A549 (cell line): ENCODE measurements around the gene CLEC10A. TPM values are rescaled to one million over a fixed set of nuclear protein-coding genes. Genes with fewer than 3 reads are reported as not detected.

Experiments used
- ATAC-seq, 2 experiments: fragments of 200-7000 bp in 1 of 2; fragments of >200 bp in 1 of 2; cut with Nextera tagmentation in 1 of 2; cut with Tn5 transposase in 1 of 2; 3 replicates each; pipeline versions ENCODE4 v1.8.0 to v1.9.1; 2018 to 2020; ENCODE audit warnings: mild to moderate bottlenecking in 1 of 2, moderate library complexity in 1 of 2
- CTCF ChIA-PET: fragments of 300-600 bp; sonication (Branson Sonifier 250); formaldehyde crosslinking; extraction: SDS; loops from one replicate; lab custom pipeline; 2021; ENCODE audit warnings: antibody characterized with exemption, inconsistent platforms; lab: Yijun Ruan, JAX
- POLR2A ChIA-PET: fragments of 350-600 bp; formaldehyde crosslinking; extraction: SDS; loops from one replicate; lab custom pipeline; 2021; ENCODE audit warnings: antibody characterized with exemption, inconsistent platforms; lab: Yijun Ruan, JAX
- DNase-seq, 2 experiments: peaks; one replicate each; pipeline versions ENCODE4 v3.0.0 to v3.0.0-alpha.2; 2011 to 2016; ENCODE audit warnings: low read depth in 1 of 2, low spot score in 1 of 2
- FAIRE-seq: peaks from 2 replicates; lab custom pipeline; 2011; peaks lifted over from hg19 to GRCh38; lab: Jason Lieb, UNC
- H3K27ac ChIP-seq, 2 experiments: fragments of >200 bp; sonication (Bioruptor Twin); formaldehyde crosslinking; 3 replicates each; pipeline ENCODE4 v1.5.1; 2016 to 2017
- H3K4me1 ChIP-seq: fragments of >200 bp; sonication (Bioruptor Twin); formaldehyde crosslinking; 3 replicates; pipeline ENCODE4 v1.6.1; 2016
- H3K4me2 ChIP-seq: fragments of >200 bp; sonication (Bioruptor Twin); formaldehyde crosslinking; 3 replicates; pipeline ENCODE4 v1.6.1; 2016
- H3K4me3 ChIP-seq: fragments of >200 bp; sonication (Bioruptor Twin); formaldehyde crosslinking; 3 replicates; pipeline ENCODE4 v1.5.1; 2016
- H3K9me3 ChIP-seq: fragments of >200 bp; sonication (Bioruptor Twin); formaldehyde crosslinking; 3 replicates; pipeline ENCODE4 v1.6.1; 2016
- CBX8 ChIP-seq: fragments of 200-600 bp; sonication (generic); IDR thresholded peaks from 2 replicates; pipeline ENCODE4 v1.6.1; 2016
- CEBPB ChIP-seq, 2 experiments: fragments of >200 bp in 1 of 2; sonication (Bioruptor Twin) in 1 of 2; formaldehyde crosslinking in 1 of 2; IDR thresholded peaks; 2 replicates each; pipeline ENCODE4 v1.6.1; 2012 to 2016
- CHD4 ChIP-seq: fragments of 200-600 bp; sonication (generic); IDR thresholded peaks from 2 replicates; pipeline ENCODE4 v1.6.1; 2016; ENCODE audit warnings: antibody characterized with exemption, mild to moderate bottlenecking, borderline replicate concordance
- EHF ChIP-seq: fragments of 250-450 bp; sonication (Bioruptor Pico); IDR thresholded peaks from 2 replicates; pipeline ENCODE4 v1.5.0; 2020; ENCODE audit warnings: mild to moderate bottlenecking
- EHMT2 ChIP-seq: fragments of 200-600 bp; sonication (generic); IDR thresholded peaks from 2 replicates; pipeline ENCODE4 v1.6.1; 2016; ENCODE audit warnings: antibody characterized with exemption, low read depth, mild to moderate bottlenecking, moderate library complexity
- ELK1 ChIP-seq: fragments of 150-350 bp; IDR thresholded peaks from 2 replicates; pipeline ENCODE4 v1.6.1; 2014; ENCODE audit warnings: low read depth, mild to moderate bottlenecking, low read length
- EP300 ChIP-seq, 2 experiments: fragments of >200 bp; sonication (Bioruptor Twin); formaldehyde crosslinking; IDR thresholded peaks; 2 replicates in 1 of 2; 3 replicates in 1 of 2; pipeline ENCODE4 v1.6.1; 2016 to 2017
- FOSL2 ChIP-seq, 2 experiments: fragments of 450-650 bp in 1 of 2; fragments of >200 bp in 1 of 2; sonication (Bioruptor Twin) in 1 of 2; formaldehyde crosslinking; IDR thresholded peaks; 2 replicates each; pipeline versions ENCODE4 v1.5.0 to v1.6.1; 2016 to 2020; ENCODE audit warnings: mild to moderate bottlenecking in 1 of 2, moderate library complexity in 1 of 2
- GATA3 ChIP-seq: IDR thresholded peaks from 2 replicates; pipeline ENCODE4 v1.6.1; 2012; ENCODE audit warnings: borderline replicate concordance
- HDAC2 ChIP-seq: fragments of 200-600 bp; sonication (generic); IDR thresholded peaks from 2 replicates; pipeline ENCODE4 v1.6.1; 2016
- HOXB5 ChIP-seq: fragments of 250-450 bp; sonication (Bioruptor Pico); IDR thresholded peaks from 2 replicates; pipeline ENCODE4 v1.5.0; 2020; ENCODE audit warnings: mild to moderate bottlenecking, moderate library complexity
- JUN ChIP-seq, 2 experiments: fragments of >200 bp; sonication (Bioruptor Twin); formaldehyde crosslinking; IDR thresholded peaks; 2 replicates in 1 of 2; 3 replicates in 1 of 2; pipeline ENCODE4 v1.6.1; 2016 to 2017
- JUNB ChIP-seq: fragments of >200 bp; sonication (Bioruptor Twin); formaldehyde crosslinking; IDR thresholded peaks from 2 replicates; pipeline ENCODE4 v1.6.1; 2016
- KDM1A ChIP-seq: fragments of 200-600 bp; sonication (generic); IDR thresholded peaks from 2 replicates; pipeline ENCODE4 v1.6.1; 2016; ENCODE audit warnings: low read depth, mild to moderate bottlenecking
- MAFK ChIP-seq: fragments of 450-650 bp; IDR thresholded peaks from 2 replicates; pipeline ENCODE4 v1.6.1; 2014; ENCODE audit not compliant: partially characterized antibody
- MAZ ChIP-seq: fragments of 150-350 bp; IDR thresholded peaks from 2 replicates; pipeline ENCODE4 v1.6.1; 2014; ENCODE audit warnings: antibody characterized with exemption, low read depth, low read length, borderline replicate concordance
- PHF8 ChIP-seq: fragments of 200-600 bp; sonication (generic); IDR thresholded peaks from 2 replicates; pipeline ENCODE4 v1.6.1; 2016; ENCODE audit warnings: low read depth, mild to moderate bottlenecking, antibody characterized with exemption, moderate library complexity, borderline replicate concordance
- POLR2AphosphoS2 ChIP-seq: conservative IDR thresholded peaks from 2 replicates; pipeline ENCODE4 v1.6.1; 2012; ENCODE audit warnings: low read length, improper control_type of control experiment, inconsistent platforms
- RAD21 ChIP-seq, 2 experiments: fragments of >200 bp in 1 of 2; sonication (Bioruptor Twin) in 1 of 2; formaldehyde crosslinking in 1 of 2; IDR thresholded peaks in 1 of 2; conservative IDR thresholded peaks in 1 of 2; 2 replicates in 1 of 2; 3 replicates in 1 of 2; pipeline ENCODE4 v1.6.1; 2012 to 2018; ENCODE audit warnings: inconsistent platforms in 1 of 2
- ZC3H11A ChIP-seq: fragments of 450-650 bp; IDR thresholded peaks from 2 replicates; pipeline ENCODE4 v1.6.1; 2014; ENCODE audit warnings: antibody characterized with exemption, mild to moderate bottlenecking
- ZNF302 ChIP-seq: fragments of 250-450 bp; sonication (Bioruptor Pico); IDR thresholded peaks from 2 replicates; pipeline ENCODE4 v1.9.0; 2021; ENCODE audit warnings: inconsistent platforms, mild to moderate bottlenecking, moderate library complexity
- ZSCAN20 ChIP-seq: fragments of 250-450 bp; sonication (Bioruptor Pico); IDR thresholded peaks from 2 replicates; pipeline ENCODE4 v1.8.0; 2022; ENCODE audit warnings: mild to moderate bottlenecking, moderate library complexity
- WGBS: methylation state at CpG from one replicate; pipeline ENCODE4 v1.1.6; 2017; ENCODE audit errors: missing lambda C conversion rate; 5-methylcytosine and 5-hydroxymethylcytosine counted together
- polyA plus RNA-seq, 4 experiments: library from polyadenylated mRNA; depleted of rRNA in 3 of 4; stranded (reverse); fragments of >200 nt; fragmentation: RNase III in 1 of 4; extraction: RNeasy Plus Mini Kit Qiagen cat#74134 plus additional on column Dnase treatment in 1 of 4; gene quantifications; 2 replicates in 3 of 4; 3 replicates in 1 of 4; pipeline ENCODE4 v1.2.3, GENCODE V29; 2011 to 2017
- TF ChIP-seq, protein P1 (sequence below): IDR thresholded peaks from 2 replicates; pipeline ENCODE4 v1.6.1; 2012
- TF ChIP-seq, protein P2 (sequence below): fragments of 250-450 bp; sonication (Bioruptor Pico); IDR thresholded peaks from 2 replicates; pipeline ENCODE4 v1.5.0; 2020; ENCODE audit warnings: low read depth, mild to moderate bottlenecking, moderate library complexity

The CLEC10A gene
- polyA plus RNA-seq, 2 of the 4 experiments (the other 2 are of a cell fraction): not detected

DNA sequence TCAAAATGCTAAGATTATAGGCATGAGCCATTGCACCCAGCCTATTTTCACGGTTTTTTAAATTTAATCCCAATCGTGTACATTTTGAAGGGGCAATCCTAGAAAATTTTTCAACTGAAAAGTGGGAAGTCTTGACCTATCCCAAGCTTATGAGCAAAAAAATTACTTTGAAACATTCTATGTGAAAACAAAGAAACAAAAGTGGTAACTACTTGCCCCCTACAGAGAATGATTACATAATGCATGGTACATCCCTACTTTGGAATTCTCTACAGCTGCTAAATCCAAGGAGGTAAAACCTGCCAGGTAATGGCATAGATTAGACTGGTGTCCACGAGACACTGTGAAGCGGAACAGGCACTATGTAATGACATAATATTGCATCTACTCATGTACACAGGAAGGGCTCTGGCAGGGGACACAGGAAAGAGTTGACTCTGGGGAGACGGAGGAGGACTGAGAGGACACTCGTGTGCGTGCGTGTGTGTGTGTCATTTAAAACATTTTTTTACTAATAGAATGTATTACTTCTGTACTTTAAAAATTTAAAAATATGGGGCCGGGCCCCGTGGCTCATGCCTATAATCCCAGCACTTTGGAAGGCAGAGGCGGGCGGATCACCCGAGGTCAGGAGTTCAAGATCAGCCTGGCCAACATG, 18.9 kb upstream of the CLEC10A start (continued):
- TF ChIP-seq RAD21 (conservative IDR thresholded peaks at IDR 0.05 in 1 of 2, IDR thresholded peaks at IDR 0.05 in 1 of 2) (no peak), EP300 (IDR thresholded peaks at IDR 0.05) (no peak), EHMT2 (no peak), HDAC2 (no peak), MAZ (no peak), JUNB (no peak)

GRCh38 chr17:7097940-7098339, 17.9 kb upstream of the CLEC10A start:
- peaks cover 6% of the 10 kb centered on the region for H3K4me1 ChIP-seq
- WGBS: 40% methylated on average over 5 of the region's 5 CpGs
- POLR2A ChIA-PET: no interaction called here
- H3K9me3 ChIP-seq: no peaks in the 10 kb centered on the region
- CTCF ChIA-PET: interaction anchor here (1.3 to 1.6 kb wide), 5 partner anchors 14 to 79 kb away, joined by 3 to 8 read pairs (median 5); no protein-coding TSS in a partner anchor
- no peak for ATAC-seq
- DNase-seq: no peak
- FAIRE-seq: no peak
- TF ChIP-seq JUN (IDR thresholded peaks at IDR 0.05): no peak
- peak; percentile 63 for TF ChIP-seq MAFK
- TF ChIP-seq, protein P1, sequence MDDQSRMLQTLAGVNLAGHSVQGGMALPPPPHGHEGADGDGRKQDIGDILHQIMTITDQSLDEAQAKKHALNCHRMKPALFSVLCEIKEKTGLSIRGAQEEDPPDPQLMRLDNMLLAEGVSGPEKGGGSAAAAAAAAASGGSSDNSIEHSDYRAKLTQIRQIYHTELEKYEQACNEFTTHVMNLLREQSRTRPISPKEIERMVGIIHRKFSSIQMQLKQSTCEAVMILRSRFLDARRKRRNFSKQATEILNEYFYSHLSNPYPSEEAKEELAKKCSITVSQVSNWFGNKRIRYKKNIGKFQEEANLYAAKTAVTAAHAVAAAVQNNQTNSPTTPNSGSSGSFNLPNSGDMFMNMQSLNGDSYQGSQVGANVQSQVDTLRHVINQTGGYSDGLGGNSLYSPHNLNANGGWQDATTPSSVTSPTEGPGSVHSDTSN: no peak
- peak; percentile 38 to 50; a peak in 2 of 4 replicates for TF ChIP-seq CEBPB (IDR thresholded peaks at IDR 0.05)
- no peak for TF ChIP-seq CHD4
- TF ChIP-seq, all 56 proteins: peak for 2
- Histone ChIP-seq H3K4me2 (peak overlapping the region; percentile 12; the same call in 1 of the 3 replicates), H3K4me3 (no peak overlapping the region), H3K27ac (no peak overlapping the region)

GRCh38 chr17:7095625-7096024, 15.6 kb upstream of the CLEC10A start:
- CTCF ChIA-PET: interaction anchor here (0.6 to 2.6 kb wide), 5 partner anchors 14 to 82 kb away, joined by 3 to 11 read pairs (median 4); no protein-coding TSS in a partner anchor
- H3K4me3 ChIP-seq: no peak overlapping the region
- POLR2A ChIA-PET: no interaction called here
- WGBS: 98% methylated on average over 1 of the region's 1 CpG
- no peak overlapping the region for H3K27ac ChIP-seq
- ATAC-seq (no peak), DNase-seq (no peak), FAIRE-seq (no peak)
- H3K4me2 ChIP-seq: no peak overlapping the region
- TF ChIP-seq GATA3: no peak
- TF ChIP-seq, protein P2, sequence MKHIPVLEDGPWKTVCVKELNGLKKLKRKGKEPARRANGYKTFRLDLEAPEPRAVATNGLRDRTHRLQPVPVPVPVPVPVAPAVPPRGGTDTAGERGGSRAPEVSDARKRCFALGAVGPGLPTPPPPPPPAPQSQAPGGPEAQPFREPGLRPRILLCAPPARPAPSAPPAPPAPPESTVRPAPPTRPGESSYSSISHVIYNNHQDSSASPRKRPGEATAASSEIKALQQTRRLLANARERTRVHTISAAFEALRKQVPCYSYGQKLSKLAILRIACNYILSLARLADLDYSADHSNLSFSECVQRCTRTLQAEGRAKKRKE (CRISPR knock-in tag): no peak
- no peak for TF ChIP-seq PHF8
- no peak for TF ChIP-seq HOXB5 (CRISPR knock-in tag)
- TF ChIP-seq ELK1: no peak
- no peak for TF ChIP-seq JUN (IDR thresholded peaks at IDR 0.05)
- no peak for TF ChIP-seq FOSL2 (IDR thresholded peaks at IDR 0.05)
- TF ChIP-seq FOSL2 (CRISPR knock-in tag; IDR thresholded peaks at IDR 0.05): no peak
- no peak for TF ChIP-seq ZSCAN20
- TF ChIP-seq CBX8: no peak
- no peak for TF ChIP-seq ZNF302 (CRISPR knock-in tag)
- TF ChIP-seq POLR2AphosphoS2: no peak
- TF ChIP-seq ZC3H11A: no peak
- TF ChIP-seq EHF (CRISPR knock-in tag): no peak
- TF ChIP-seq KDM1A: no peak
- H3K4me1 ChIP-seq: peaks cover 6% of the 10 kb centered on the region
- no peaks in the 10 kb centered on the region for H3K9me3 ChIP-seq
